MM.1S (cell line): Measurements from ENCODE around the gene DSCAML1.

ENCODE experiments used
- DNase-seq: peaks from one replicate; pipeline ENCODE4 v3.0.0-alpha.2; 2015
- H2AFZ ChIP-seq: fragments of 300-600 bp; sonication (generic); 2 replicates; pipeline ENCODE4 v1.6.0; 2016; ENCODE audit warnings: antibody characterized with exemption, low read length
- H3F3A ChIP-seq: fragments of 300-600 bp; sonication (generic); 2 replicates; pipeline ENCODE4 v1.6.1; 2016; ENCODE audit warnings: mild to moderate bottlenecking, antibody characterized with exemption, low read length, moderate library complexity, mixed read lengths; ENCODE audit not compliant: insufficient read depth
- H3K27ac ChIP-seq: fragments of 300-600 bp; sonication (generic); 2 replicates; pipeline ENCODE4 v1.5.1; 2016; ENCODE audit warnings: mild to moderate bottlenecking, low read length
- H3K27me3 ChIP-seq: fragments of 300-600 bp; sonication (generic); replicated peaks from 2 replicates; pipeline ENCODE4 v1.6.0; 2016; ENCODE audit warnings: low read length; ENCODE audit not compliant: insufficient read depth
- H3K36me3 ChIP-seq: fragments of 300-600 bp; sonication (generic); replicated peaks from 2 replicates; pipeline ENCODE4 v1.6.1; 2016; ENCODE audit warnings: mild to moderate bottlenecking, low read length, mixed read lengths; ENCODE audit not compliant: insufficient read depth
- H3K4me1 ChIP-seq: fragments of 300-600 bp; sonication (generic); 2 replicates; pipeline ENCODE4 v1.6.1; 2016; ENCODE audit warnings: low read length, mixed read lengths
- H3K4me2 ChIP-seq: fragments of 300-600 bp; sonication (generic); 2 replicates; pipeline ENCODE4 v1.6.0; 2016; ENCODE audit warnings: low read depth, low read length
- H3K4me3 ChIP-seq: fragments of 300-600 bp; sonication (generic); 2 replicates; pipeline ENCODE4 v1.5.1; 2016; ENCODE audit warnings: low read length, mixed read lengths
- H3K79me2 ChIP-seq: fragments of 300-600 bp; sonication (generic); 2 replicates; pipeline ENCODE4 v1.6.1; 2016; ENCODE audit warnings: mixed run types, low read length, mixed read lengths
- H3K9ac ChIP-seq: fragments of 300-600 bp; sonication (generic); 2 replicates; pipeline ENCODE4 v1.6.1; 2016; ENCODE audit warnings: low read length, mixed read lengths
- H3K9me2 ChIP-seq: fragments of 300-600 bp; sonication (generic); replicated peaks from 2 replicates; pipeline ENCODE4 v1.6.1; 2016; ENCODE audit warnings: mild to moderate bottlenecking, low read length, mixed read lengths; ENCODE audit not compliant: insufficient read depth
- H3K9me3 ChIP-seq: fragments of 300-600 bp; sonication (generic); replicated peaks from 2 replicates; pipeline ENCODE4 v1.6.1; 2016; ENCODE audit warnings: mild to moderate bottlenecking, low read length, mixed read lengths; ENCODE audit not compliant: insufficient read depth
- H4K20me1 ChIP-seq: fragments of 300-600 bp; sonication (generic); 2 replicates; pipeline ENCODE4 v1.6.1; 2016; ENCODE audit warnings: mild to moderate bottlenecking, low read length, moderate library complexity, mixed read lengths; ENCODE audit not compliant: insufficient read depth
- CTCF ChIP-seq: fragments of 300-600 bp; sonication (generic); IDR thresholded peaks from 2 replicates; pipeline ENCODE4 v1.5.1; 2016; ENCODE audit warnings: antibody characterized with exemption, low read length, mixed read lengths
- EZH2 ChIP-seq: fragments of 300-600 bp; sonication (generic); optimal IDR thresholded peaks from 2 replicates; pipeline ENCODE3; 2017; ENCODE audit warnings: low read depth, mild to moderate bottlenecking, antibody characterized with exemption, low read length, mixed read lengths
- EZH2phosphoT487 ChIP-seq: fragments of 300-600 bp; sonication (generic); IDR thresholded peaks from 2 replicates; pipeline ENCODE4 v1.6.1; 2018; ENCODE audit warnings: antibody characterized with exemption, low read length

The DSCAML1 gene

GRCh38 chr11:117456027-117456720 is 340.8 kb downstream of the DSCAML1 start:
- DNase-seq: no peak
- Histone ChIP-seq H3F3A (no peaks in the 10 kb centered on the region), H3K36me3 (no peaks in the 10 kb centered on the region), H3K4me2 (no peak overlapping the region), H3K79me2 (no peaks in the 10 kb centered on the region), H4K20me1 (no peaks in the 10 kb centered on the region), H3K9me3 (no peaks in the 10 kb centered on the region), H3K4me3 (no peak overlapping the region), H3K27me3 (peaks cover 63% of the 10 kb centered on the region), H2AFZ (no peak overlapping the region), H3K9ac (no peak overlapping the region), H3K4me1 (no peaks in the 10 kb centered on the region), H3K27ac (no peak overlapping the region), H3K9me2 (no peaks in the 10 kb centered on the region)
- TF ChIP-seq CTCF (no peak), EZH2 (no peak), EZH2phosphoT487 (no peak)

- Histone ChIP-seq H3K9ac (no peak overlapping the region), H3K36me3 (no peaks in the 10 kb centered on the region), H3K9me2 (no peaks in the 10 kb centered on the region), H3F3A (no peaks in the 10 kb centered on the region), H3K4me3 (no peak overlapping the region), H4K20me1 (no peaks in the 10 kb centered on the region), H3K27me3 (peaks cover 58% of the 10 kb centered on the region), H3K27ac (no peak overlapping the region), H2AFZ (no peak overlapping the region), H3K4me1 (no peaks in the 10 kb centered on the region), H3K79me2 (no peaks in the 10 kb centered on the region), H3K9me3 (no peaks in the 10 kb centered on the region), H3K4me2 (no peak overlapping the region)
- DNase-seq: no peak
- no peak for TF ChIP-seq EZH2phosphoT487
- TF ChIP-seq CTCF: no peak
- TF ChIP-seq EZH2: no peak
Measured at GRCh38 chr11:117454564-117454917, 342.5 kb downstream of the DSCAML1 start.

GRCh38 chr11:117453886-117454563 is 343.0 kb downstream of the DSCAML1 start:
- Histone ChIP-seq H3K9me2 (no peaks in the 10 kb centered on the region), H3K79me2 (no peaks in the 10 kb centered on the region), H3K36me3 (no peaks in the 10 kb centered on the region), H3K4me1 (no peaks in the 10 kb centered on the region), H4K20me1 (no peaks in the 10 kb centered on the region), H3K9me3 (no peaks in the 10 kb centered on the region), H3K9ac (no peak overlapping the region), H3K4me2 (no peak overlapping the region), H3K27me3 (peaks cover 58% of the 10 kb centered on the region), H3F3A (no peaks in the 10 kb centered on the region), H3K4me3 (no peak overlapping the region), H2AFZ (no peak overlapping the region), H3K27ac (no peak overlapping the region)
- DNase-seq: no peak
- TF ChIP-seq EZH2 (no peak), EZH2phosphoT487 (no peak), CTCF (no peak)
